GM10248 (cell line): ENCODE results near the gene RFK.
A peak's percentile ranks its signal among the peaks of the same experiment; 100 is the strongest.

Experiments used
- CTCF ChIA-PET: fragments of 300-600 bp; sonication (Branson Sonifier 250); formaldehyde crosslinking; extraction: SDS; loops from one replicate; lab custom pipeline; 2021; ENCODE audit warnings: antibody characterized with exemption; lab: Yijun Ruan, JAX
- POLR2A ChIA-PET: fragments of 350-650 bp; sonication (Branson Sonifier 250); formaldehyde crosslinking; extraction: SDS; loops from one replicate; lab custom pipeline; 2020; ENCODE audit warnings: antibody characterized with exemption; lab: Yijun Ruan, JAX
- DNase-seq: peaks from one replicate; pipeline ENCODE4 v3.0.0; 2012; ENCODE audit errors: extremely low spot score
- TF ChIP-seq, protein P1 (sequence below): IDR thresholded peaks from 2 replicates; pipeline ENCODE4 v1.5.1; 2012; ENCODE audit warnings: mild to moderate bottlenecking, low read depth; ENCODE audit errors: extremely low read depth, missing control alignments, control extremely low read depth

Gene RFK

DNA sequence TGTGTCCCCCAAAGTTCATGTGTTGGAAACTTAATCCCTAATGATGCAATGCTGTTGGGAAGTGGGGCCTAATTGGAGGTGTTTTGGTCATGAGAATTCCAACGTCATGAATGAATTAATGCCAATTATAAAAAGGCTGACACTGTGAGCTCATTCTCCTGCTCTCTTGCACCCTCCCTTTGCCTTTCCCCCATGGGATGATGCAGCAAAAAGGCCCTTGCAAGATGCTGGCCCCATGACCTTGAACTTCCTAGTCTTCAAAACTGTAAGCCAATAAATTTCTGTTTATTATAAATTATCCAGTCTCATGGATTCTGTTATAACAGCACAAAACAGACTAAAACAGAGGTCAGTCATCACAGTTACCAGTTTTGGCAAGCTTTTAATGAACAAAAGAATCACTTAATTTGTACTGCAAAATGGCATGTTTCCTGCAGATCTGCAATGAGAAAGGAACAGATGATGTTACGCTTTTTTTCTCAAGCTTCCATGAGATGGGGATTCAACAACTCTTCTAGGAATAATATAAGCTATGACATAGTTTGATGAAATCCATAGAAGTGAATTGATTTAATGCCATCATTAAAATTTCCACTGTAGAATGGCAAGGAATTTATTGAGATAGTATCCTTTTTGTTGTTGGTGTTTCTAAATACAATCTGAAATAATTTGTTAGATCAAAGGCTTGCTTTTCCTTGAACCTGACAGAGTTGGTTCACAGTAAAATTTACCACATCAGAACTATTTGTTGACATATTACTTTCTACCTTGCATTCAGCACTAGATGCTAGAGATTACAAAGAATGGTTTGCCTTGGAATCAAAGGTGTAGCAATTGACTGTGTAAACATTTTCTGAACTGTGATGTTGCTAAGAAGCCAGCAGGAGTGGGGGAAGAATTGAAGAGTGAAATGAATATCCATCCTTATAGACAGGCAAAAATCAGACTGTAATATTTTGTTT lies 29.3 kb upstream of the RFK start:
- no peak for DNase-seq
- POLR2A ChIA-PET = no interaction called here
- CTCF ChIA-PET = interaction anchor here (0.7 to 1.4 kb wide), 4 partner anchors 9 to 29 kb away, joined by 3 read pairs; no protein-coding TSS in a partner anchor
- TF ChIP-seq, protein P1, sequence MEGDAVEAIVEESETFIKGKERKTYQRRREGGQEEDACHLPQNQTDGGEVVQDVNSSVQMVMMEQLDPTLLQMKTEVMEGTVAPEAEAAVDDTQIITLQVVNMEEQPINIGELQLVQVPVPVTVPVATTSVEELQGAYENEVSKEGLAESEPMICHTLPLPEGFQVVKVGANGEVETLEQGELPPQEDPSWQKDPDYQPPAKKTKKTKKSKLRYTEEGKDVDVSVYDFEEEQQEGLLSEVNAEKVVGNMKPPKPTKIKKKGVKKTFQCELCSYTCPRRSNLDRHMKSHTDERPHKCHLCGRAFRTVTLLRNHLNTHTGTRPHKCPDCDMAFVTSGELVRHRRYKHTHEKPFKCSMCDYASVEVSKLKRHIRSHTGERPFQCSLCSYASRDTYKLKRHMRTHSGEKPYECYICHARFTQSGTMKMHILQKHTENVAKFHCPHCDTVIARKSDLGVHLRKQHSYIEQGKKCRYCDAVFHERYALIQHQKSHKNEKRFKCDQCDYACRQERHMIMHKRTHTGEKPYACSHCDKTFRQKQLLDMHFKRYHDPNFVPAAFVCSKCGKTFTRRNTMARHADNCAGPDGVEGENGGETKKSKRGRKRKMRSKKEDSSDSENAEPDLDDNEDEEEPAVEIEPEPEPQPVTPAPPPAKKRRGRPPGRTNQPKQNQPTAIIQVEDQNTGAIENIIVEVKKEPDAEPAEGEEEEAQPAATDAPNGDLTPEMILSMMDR = no peak

DNA sequence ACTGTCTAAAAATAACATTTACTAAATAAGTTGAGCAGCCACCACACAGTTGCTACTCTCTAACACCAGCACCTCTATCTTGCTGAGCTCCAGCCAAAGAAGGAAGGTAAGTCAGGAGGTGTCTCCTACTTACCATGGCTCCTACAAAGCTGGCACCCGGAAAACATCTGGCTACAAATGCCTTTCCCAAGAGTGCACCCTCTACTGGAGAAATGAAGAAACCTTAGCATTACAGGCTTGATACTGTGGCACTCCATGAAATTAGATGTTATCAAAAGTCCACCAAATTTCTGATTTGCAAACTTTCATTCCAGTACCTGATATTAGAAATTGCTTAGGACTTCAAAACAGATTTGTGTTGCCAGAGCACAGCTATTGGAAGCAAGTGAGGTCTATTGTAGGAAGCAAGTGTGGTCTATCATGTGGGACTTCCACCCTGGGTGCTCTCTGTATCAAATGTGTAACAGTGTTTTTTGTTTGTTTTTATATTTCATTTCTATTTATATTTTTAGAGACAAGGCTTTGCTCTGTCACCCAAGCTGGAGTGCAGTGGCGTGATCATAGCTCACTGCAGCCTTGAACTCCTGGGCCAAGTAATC lies 25.7 kb upstream of the RFK start:
- POLR2A ChIA-PET = no interaction called here
- peak; percentile 33 for DNase-seq
- CTCF ChIA-PET = interaction anchor here (0.7 to 3.6 kb wide), 17 partner anchors 9 to 287 kb away, joined by 3 to 15 read pairs (median 4); partner anchors contain the start of genes GCNT1 and RFK
- TF ChIP-seq, protein P1 = peak; percentile 37

DNA sequence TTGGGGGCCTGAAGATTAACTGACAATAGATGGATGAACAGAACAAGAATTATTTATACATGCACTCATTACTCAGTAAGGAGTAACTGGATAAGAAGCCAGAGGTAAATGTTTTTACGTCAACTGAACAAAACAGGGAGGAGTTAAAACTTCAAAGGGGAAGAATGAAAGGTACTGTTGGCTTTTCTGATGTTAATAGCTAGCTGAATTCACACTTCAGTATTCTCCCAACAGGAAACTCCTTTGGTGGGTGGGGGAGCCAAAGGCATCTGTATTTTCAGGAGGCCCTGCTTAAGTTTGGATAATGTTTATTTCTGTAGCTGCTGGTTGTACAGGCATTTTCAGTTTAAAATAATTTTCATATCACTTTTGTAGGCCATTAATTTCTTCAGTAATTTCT lies 23.2 kb upstream of the RFK start:
- ChIA-PET POLR2A (no interaction called here), CTCF (interaction anchor here (1.0 to 1.4 kb wide), 3 partner anchors 13 to 23 kb away, joined by 4 to 5 read pairs (median 4); no protein-coding TSS in a partner anchor)
- TF ChIP-seq, protein P1 = no peak
- DNase-seq = no peak

DNA sequence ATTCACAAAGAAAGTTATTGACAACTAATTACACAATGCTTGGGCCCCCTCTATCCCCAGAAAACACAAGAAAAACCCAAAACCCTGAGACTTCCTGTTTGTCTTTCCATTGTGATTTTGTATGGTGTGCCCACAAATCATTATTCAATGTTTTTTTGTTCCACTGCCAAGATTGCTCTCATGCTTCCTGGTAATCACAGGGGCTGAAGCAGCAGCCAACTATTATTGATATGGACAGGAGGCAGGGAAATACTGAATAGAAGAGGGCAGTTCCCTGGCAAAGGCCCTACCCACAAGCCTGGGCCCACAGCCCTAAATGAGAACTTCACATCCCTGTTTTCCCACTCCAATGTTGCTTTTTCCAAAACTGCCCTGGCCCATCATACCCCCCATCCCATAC lies 21.5 kb upstream of the RFK start:
- ChIA-PET CTCF (interaction anchor here (1.4 to 1.9 kb wide), 2 partner anchors 11 to 25 kb away, joined by 4 to 7 read pairs; no protein-coding TSS in a partner anchor), POLR2A (no interaction called here)
- DNase-seq = no peak
- TF ChIP-seq, protein P1 = no peak

DNA sequence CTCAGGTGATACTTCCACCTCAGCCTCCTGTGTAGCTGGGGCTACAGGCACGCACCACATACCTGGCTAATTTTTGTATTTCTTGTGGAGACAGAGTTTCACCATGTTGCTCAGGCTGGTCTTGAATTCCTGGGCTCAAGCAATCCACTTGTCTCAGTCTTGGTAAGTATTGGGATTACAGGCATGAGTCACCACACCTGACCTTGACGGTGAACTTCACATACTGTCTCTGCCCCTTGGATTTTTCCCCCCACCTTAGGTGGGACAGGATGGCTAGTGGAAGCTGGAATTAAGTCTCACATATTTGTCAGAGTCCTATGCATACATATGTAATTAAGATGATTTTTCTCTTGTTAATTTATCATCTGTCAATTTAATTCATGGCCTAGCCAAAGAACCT lies 20.9 kb upstream of the RFK start:
- no peak for DNase-seq
- ChIA-PET CTCF (interaction anchor here (1.2 to 1.9 kb wide), 2 partner anchors 11 to 32 kb away, joined by 3 to 7 read pairs; no protein-coding TSS in a partner anchor), POLR2A (no interaction called here)
- TF ChIP-seq, protein P1 = no peak

DNA sequence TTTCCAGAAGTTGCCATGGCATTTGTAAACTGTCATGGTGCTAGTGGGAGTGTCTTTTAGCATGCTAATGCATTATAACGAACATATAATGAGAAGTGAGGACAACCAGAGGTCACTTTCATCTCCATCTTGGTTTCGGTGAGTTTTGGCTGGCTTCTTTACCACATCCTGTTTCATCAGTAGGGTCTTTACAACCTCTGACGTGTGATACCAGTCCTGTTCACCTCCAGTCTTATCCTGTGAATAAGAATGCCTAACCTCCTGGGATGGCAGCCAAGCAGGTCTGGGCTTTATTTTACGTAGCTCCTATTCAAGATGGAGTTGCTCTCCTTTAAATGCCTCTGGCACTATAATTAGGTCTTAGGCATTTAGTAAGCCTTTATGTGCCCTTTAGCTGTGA lies 20.4 kb upstream of the RFK start:
- CTCF ChIA-PET = interaction anchor here (1.2 to 1.9 kb wide), 2 partner anchors 10 to 32 kb away, joined by 3 to 7 read pairs; no protein-coding TSS in a partner anchor
- no peak for DNase-seq
- TF ChIP-seq, protein P1 = no peak
- POLR2A ChIA-PET = no interaction called here
